Pulmonary artery endothelial cell (primary cell): ENCODE data around the gene RBM42. TPM values are rescaled to one million over a fixed set of nuclear protein-coding genes. Genes with fewer than 3 reads are reported as not detected.

Experiments
- total RNA-seq: library from RNA; depleted of rRNA; stranded (reverse); fragments of >200 nt; gene quantifications from 2 replicates; pipeline ENCODE4 v1.2.3, GENCODE V29; 2014

Gene RBM42
- total RNA-seq, 1 donor from 2014 or later: 48.2 TPM

Other genes starting within 250 kb of the RBM42 start
- gene FFAR2, start 180.8 kb upstream of the RBM42 start, total RNA-seq: not detected in 2 replicates
- not detected in 2 replicates for gene KRTDAP, start 138.6 kb upstream of the RBM42 start, total RNA-seq
- not detected in 2 replicates for gene DMKN, start 115.4 kb upstream of the RBM42 start, total RNA-seq
- gene SBSN, start 100.7 kb upstream of the RBM42 start, total RNA-seq: not detected in 2 replicates
- gene GAPDHS, start 95.6 kb upstream of the RBM42 start, total RNA-seq: not detected in 2 replicates
- 74.1 and 78.8 TPM in 2 replicates for gene TMEM147, start 83.4 kb upstream of the RBM42 start, total RNA-seq
- gene ATP4A, start 65.4 kb upstream of the RBM42 start, total RNA-seq: not detected in 2 replicates
- gene PMIS2, start 42.9 kb upstream of the RBM42 start, total RNA-seq: not detected in 2 replicates
- gene HAUS5, start 16.3 kb upstream of the RBM42 start, total RNA-seq: 9.1 and 9.4 TPM in 2 replicates
- gene ETV2, start 12.7 kb downstream of the RBM42 start, total RNA-seq: 0.11 and 0.46 TPM in 2 replicates
- gene COX6B1, start 19.3 kb downstream of the RBM42 start, total RNA-seq: 181 and 348 TPM in 2 replicates
- gene UPK1A, start 37.5 kb downstream of the RBM42 start, total RNA-seq: not detected in 2 replicates
- gene ZBTB32, start 75.5 kb downstream of the RBM42 start, total RNA-seq: not detected in 2 replicates
- gene KMT2B, start 89.0 kb downstream of the RBM42 start, total RNA-seq: 4.4 and 5.4 TPM in 2 replicates
- gene IGFLR1, start 113.4 kb downstream of the RBM42 start, total RNA-seq: 1.2 and 1.8 TPM in 2 replicates
- 2.0 and 3.9 TPM in 2 replicates for gene U2AF1L4, start 116.4 kb downstream of the RBM42 start, total RNA-seq
- gene PSENEN, start 116.6 kb downstream of the RBM42 start, total RNA-seq: 16.3 and 17.7 TPM in 2 replicates
- gene LIN37, start 119.5 kb downstream of the RBM42 start, total RNA-seq: 5.5 and 7.2 TPM in 2 replicates
- 0.20 and 0.67 TPM in 2 replicates for gene HSPB6, start 128.0 kb downstream of the RBM42 start, total RNA-seq
- 3.3 and 3.8 TPM in 2 replicates for gene PROSER3, start 129.1 kb downstream of the RBM42 start, total RNA-seq
- 2.6 and 2.7 TPM in 2 replicates for gene ARHGAP33, start 146.5 kb downstream of the RBM42 start, total RNA-seq
- not detected in 2 replicates for gene PRODH2, start 183.8 kb downstream of the RBM42 start, total RNA-seq
- gene NPHS1, start 223.5 kb downstream of the RBM42 start, total RNA-seq: not detected in 2 replicates
- 0.04 TPM in 1 of 2 replicates, not detected in the other for gene KIRREL2, start 227.9 kb downstream of the RBM42 start, total RNA-seq
- 2.4 and 4.0 TPM in 2 replicates for gene APLP1, start 239.5 kb downstream of the RBM42 start, total RNA-seq